Thoracic aorta (tissue), 2 donors: ENCODE data around the gene DIP2A. TPM values are rescaled to one million over a fixed set of nuclear protein-coding genes. Genes with fewer than 3 reads are reported as not detected.
"Not testable (repeated sequence)": the region's sequence is repeated elsewhere in the genome, so short reads cannot be mapped to it uniquely, and the experiment has no call there.

ENCODE experiments used
- ATAC-seq: fragments of 150-250 bp; one replicate; pipeline ENCODE4 v1.8.0; 2017; ENCODE audit warnings: low read depth; ENCODE audit not compliant: insufficient number of reproducible peaks, low FRiP score
- DNase-seq: peaks from one replicate; pipeline ENCODE4 v3.0.0-alpha.2; 2020; ENCODE audit warnings: low spot score
- H3K27ac ChIP-seq, 2 donors: fragments of 200-600 bp; sonication (generic); 1 replicate in 1 of 2; 2 replicates in 1 of 2; pipeline ENCODE4 v1.5.1; 2016; ENCODE audit warnings: mild to moderate bottlenecking in 2 of 2, moderate library complexity in 2 of 2
- H3K27me3 ChIP-seq: fragments of 200-600 bp; sonication (generic); replicated peaks from 2 replicates; pipeline ENCODE4 v1.6.0; 2016; ENCODE audit warnings: mild to moderate bottlenecking; ENCODE audit not compliant: insufficient read depth
- H3K36me3 ChIP-seq: fragments of 200-600 bp; sonication (generic); one replicate; pipeline ENCODE4 v1.5.1; 2016
- H3K4me1 ChIP-seq, 2 donors: fragments of 200-600 bp; sonication (generic); 1 replicate in 1 of 2; 2 replicates in 1 of 2; pipeline versions ENCODE4 v1.5.1 to v1.6.0; 2016; ENCODE audit warnings: low read depth in 2 of 2, mild to moderate bottlenecking in 1 of 2; ENCODE audit not compliant: control insufficient read depth in 1 of 2
- H3K4me3 ChIP-seq: fragments of 200-600 bp; sonication (generic); 2 replicates; pipeline ENCODE4 v1.5.1; 2016; ENCODE audit warnings: mild to moderate bottlenecking
- H3K9me3 ChIP-seq: fragments of 200-600 bp; sonication (generic); 2 replicates; pipeline ENCODE4 v1.5.1; 2016
- total RNA-seq, 2 donors: library from RNA; depleted of rRNA; stranded (reverse); fragments of >200 nt; gene quantifications; one replicate each; pipeline versions ENCODE4 v1.1.0 to v1.2.3, GENCODE V29; 2016
- TF ChIP-seq, protein P1 (sequence below): fragments of 200-600 bp; sonication (generic); IDR thresholded peaks from one replicate; pipeline ENCODE4 v1.5.1; 2019; ENCODE audit warnings: antibody characterized with exemption

The DIP2A gene
- total RNA-seq, 2 donors from 2014 or later, result 47.7 to 58.3 TPM

GRCh38 chr21:46461909-46462308 is 3.2 kb downstream of the DIP2A start:
- H3K36me3 ChIP-seq, result no peaks in the 10 kb centered on the region
- H3K9me3 ChIP-seq, result no peaks in the 10 kb centered on the region
- H3K4me1 ChIP-seq, result peaks cover 13 to 31% of the 10 kb centered on the region in 2 donors
- no peak for DNase-seq
- no peaks in the 10 kb centered on the region for H3K27me3 ChIP-seq
- TF ChIP-seq, protein P1, sequence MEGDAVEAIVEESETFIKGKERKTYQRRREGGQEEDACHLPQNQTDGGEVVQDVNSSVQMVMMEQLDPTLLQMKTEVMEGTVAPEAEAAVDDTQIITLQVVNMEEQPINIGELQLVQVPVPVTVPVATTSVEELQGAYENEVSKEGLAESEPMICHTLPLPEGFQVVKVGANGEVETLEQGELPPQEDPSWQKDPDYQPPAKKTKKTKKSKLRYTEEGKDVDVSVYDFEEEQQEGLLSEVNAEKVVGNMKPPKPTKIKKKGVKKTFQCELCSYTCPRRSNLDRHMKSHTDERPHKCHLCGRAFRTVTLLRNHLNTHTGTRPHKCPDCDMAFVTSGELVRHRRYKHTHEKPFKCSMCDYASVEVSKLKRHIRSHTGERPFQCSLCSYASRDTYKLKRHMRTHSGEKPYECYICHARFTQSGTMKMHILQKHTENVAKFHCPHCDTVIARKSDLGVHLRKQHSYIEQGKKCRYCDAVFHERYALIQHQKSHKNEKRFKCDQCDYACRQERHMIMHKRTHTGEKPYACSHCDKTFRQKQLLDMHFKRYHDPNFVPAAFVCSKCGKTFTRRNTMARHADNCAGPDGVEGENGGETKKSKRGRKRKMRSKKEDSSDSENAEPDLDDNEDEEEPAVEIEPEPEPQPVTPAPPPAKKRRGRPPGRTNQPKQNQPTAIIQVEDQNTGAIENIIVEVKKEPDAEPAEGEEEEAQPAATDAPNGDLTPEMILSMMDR, result no peak
- no peak overlapping the region for H3K27ac ChIP-seq
- H3K4me3 ChIP-seq, result no peak overlapping the region
- no peak for ATAC-seq

DNA sequence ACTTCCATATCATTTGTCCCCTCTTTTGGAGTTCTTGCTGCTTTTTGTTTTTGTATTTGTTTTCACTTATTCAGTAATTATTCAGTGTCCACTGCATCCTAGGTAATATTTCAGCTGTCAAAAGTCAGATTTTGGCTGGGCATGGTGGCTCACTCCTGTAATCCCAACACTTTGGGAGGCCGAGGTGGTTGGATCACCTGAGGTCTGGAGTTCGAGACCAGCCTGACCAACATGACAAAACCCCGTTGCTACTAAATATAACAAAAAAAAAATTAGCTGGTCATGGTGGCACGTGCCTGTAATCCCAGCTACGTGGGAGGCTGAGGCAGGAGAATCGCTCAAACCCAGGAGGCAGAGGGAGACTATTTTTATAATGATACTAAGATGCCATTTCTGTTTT is 6.5 kb downstream of the DIP2A start:
- ATAC-seq, H3K4me3 ChIP-seq, H3K36me3 ChIP-seq, DNase-seq, H3K27me3 ChIP-seq, H3K27ac ChIP-seq, H3K9me3 ChIP-seq: not testable (repeated sequence)
- H3K4me1 ChIP-seq, result peaks cover 2 to 12% of the 10 kb centered on the region in 2 donors

DNA sequence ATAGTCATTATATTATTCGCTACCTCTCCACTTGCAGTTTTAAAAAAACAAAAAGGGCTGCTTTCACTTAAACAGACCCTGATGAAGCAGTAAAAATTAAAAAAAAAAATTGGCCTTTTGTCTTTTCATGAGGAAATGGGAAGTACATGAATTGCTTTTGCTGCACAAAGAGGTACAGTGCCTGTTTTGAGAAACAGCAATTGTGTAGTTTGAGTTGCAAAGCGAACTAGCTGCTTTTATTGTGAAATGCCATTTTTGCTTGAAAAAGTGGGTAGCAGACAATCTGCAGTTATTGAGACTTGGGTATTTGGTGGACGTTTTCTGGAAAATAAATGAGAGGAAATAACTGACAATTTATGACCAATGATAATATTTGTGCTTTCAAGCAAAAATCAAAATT is 7.0 kb downstream of the DIP2A start:
- Histone ChIP-seq H3K27ac (no peak overlapping the region), H3K4me3 (no peak overlapping the region), H3K36me3 (no peaks in the 10 kb centered on the region), H3K9me3 (no peaks in the 10 kb centered on the region), H3K27me3 (no peaks in the 10 kb centered on the region), H3K4me1 (peaks cover 0 to 11% of the 10 kb centered on the region in 2 donors)
- DNase-seq (no peak), ATAC-seq (no peak)
- TF ChIP-seq, protein P1, result no peak

DNA sequence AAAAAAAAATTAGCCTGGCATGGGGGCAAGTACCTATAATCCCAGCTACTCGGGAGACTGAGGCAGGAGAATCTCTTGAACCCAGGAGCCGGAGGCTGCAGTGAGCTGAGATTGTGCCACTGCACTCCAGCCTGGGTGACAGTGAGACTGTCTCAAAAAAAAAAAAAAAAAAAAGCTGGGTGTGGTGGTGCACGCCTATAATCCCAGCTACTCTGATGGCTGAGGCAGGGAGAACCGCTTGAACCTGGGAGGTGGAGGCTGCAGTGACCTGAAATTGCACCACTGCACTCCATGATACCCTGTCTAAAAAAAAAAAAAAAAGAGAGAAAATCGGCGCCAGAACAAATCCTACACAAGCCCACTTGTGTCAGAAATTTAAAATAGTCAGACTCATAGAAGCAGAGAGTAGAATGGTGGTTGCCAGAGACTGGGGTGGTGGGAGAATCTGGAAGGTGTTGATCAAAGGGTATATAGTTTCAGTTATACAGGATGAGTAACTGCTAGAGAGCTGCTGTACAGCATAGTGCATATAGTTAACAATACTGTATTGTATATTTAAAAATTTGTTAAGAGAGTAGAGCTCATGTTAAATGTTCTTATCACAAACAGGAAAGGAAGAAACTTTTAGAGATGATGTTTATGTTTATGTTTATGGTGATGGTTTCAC is 9.6 kb downstream of the DIP2A start:
- Histone ChIP-seq H3K4me1 (no peaks in the 10 kb centered on the region), H3K9me3 (no peaks in the 10 kb centered on the region), H3K27ac (no peak overlapping the region), H3K4me3 (no peak overlapping the region), H3K27me3 (no peaks in the 10 kb centered on the region), H3K36me3 (no peaks in the 10 kb centered on the region)
- TF ChIP-seq, protein P1, result no peak
- ATAC-seq, result no peak
- no peak for DNase-seq

DNA sequence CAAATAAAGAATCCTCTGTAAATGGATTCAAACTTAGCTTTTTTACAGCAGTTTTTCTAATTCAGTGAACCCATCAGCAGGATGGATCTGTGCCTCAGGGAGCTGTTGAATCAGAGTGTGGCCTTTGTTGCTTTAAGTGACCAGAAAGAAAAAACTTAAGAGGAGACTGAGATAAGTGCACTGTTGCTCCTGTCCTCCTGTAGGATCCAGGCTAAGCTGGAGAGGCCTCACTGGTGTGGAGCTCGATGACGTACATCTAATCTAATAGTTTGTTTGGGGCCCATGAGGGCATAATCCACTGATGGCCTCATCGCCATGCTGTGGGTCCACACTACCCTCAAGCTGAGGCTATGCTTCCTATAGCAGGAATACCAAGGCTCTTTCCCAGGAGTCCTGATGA is 10.6 kb downstream of the DIP2A start:
- ATAC-seq (no peak), DNase-seq (no peak)
- H3K4me1 ChIP-seq, result no peaks in the 10 kb centered on the region
- no peak overlapping the region for H3K4me3 ChIP-seq
- no peaks in the 10 kb centered on the region for H3K27me3 ChIP-seq
- H3K27ac ChIP-seq, result no peak overlapping the region
- TF ChIP-seq, protein P1, result no peak
- H3K9me3 ChIP-seq, result no peaks in the 10 kb centered on the region
- H3K36me3 ChIP-seq, result no peaks in the 10 kb centered on the region

DNA sequence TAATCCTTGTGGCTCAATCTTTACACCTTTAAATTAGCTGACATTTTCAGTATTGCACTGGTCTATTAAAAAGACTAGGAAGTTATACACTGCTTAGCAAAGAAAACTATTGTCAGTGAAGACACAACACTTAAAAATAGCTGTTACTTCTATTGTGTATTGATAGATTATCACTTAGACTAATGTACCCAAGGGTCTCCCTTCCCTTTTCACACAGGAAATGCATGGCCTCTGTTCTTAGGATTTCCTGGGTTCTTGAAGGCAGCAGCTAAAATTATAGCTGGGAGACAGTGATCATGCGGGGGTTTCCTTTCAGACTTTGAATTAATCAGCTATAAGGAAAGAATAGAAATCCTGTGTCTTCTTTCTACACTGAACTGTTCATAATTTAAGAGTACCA is 12.8 kb downstream of the DIP2A start:
- Histone ChIP-seq H3K4me1 (no peaks in the 10 kb centered on the region), H3K27ac (no peak overlapping the region), H3K36me3 (no peaks in the 10 kb centered on the region), H3K27me3 (no peaks in the 10 kb centered on the region), H3K9me3 (no peaks in the 10 kb centered on the region), H3K4me3 (no peak overlapping the region)
- TF ChIP-seq, protein P1, result no peak
- no peak for ATAC-seq
- DNase-seq, result no peak
